Stimulated activated CD4-positive, alpha-beta T cell treated with anti-CD3 and anti-CD28 coated beads, TNF-alpha, amount 100 ng/mL, for 4 hours (primary cell): ENCODE results near the gene FXYD4.
"Not testable (repeated sequence)": the region's sequence is repeated elsewhere in the genome, so short reads cannot be mapped to it uniquely, and the experiment has no call there.

Experiments
- DNase-seq, 3 experiments: peaks; one replicate each; pipeline ENCODE4 v3.0.0-alpha.2; 2020; ENCODE audit warnings: low read depth in 3 of 3

The FXYD4 gene

GRCh38 chr10:43417950-43418768 is 46.7 kb downstream of the FXYD4 start:
- no peak for DNase-seq

DNA sequence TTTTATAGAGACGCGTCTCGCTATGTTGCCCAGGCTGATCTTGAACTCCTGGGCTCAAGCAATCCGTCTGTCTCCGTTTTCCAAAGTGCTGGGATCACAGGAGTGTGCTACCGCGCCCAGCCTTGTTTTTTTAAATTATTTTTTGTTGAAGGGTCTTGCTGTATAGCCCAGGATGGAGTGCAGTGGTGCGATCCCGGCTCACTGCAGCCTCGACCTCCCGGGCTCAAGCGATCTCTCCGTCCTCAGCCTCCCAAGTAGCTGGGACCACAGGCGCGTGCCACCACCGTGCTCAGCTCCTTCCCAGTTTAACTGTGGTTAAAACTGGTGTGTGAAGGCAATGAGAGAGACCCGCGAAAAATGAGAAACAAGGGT is 48.5 kb downstream of the FXYD4 start:
- no peak for DNase-seq

DNA sequence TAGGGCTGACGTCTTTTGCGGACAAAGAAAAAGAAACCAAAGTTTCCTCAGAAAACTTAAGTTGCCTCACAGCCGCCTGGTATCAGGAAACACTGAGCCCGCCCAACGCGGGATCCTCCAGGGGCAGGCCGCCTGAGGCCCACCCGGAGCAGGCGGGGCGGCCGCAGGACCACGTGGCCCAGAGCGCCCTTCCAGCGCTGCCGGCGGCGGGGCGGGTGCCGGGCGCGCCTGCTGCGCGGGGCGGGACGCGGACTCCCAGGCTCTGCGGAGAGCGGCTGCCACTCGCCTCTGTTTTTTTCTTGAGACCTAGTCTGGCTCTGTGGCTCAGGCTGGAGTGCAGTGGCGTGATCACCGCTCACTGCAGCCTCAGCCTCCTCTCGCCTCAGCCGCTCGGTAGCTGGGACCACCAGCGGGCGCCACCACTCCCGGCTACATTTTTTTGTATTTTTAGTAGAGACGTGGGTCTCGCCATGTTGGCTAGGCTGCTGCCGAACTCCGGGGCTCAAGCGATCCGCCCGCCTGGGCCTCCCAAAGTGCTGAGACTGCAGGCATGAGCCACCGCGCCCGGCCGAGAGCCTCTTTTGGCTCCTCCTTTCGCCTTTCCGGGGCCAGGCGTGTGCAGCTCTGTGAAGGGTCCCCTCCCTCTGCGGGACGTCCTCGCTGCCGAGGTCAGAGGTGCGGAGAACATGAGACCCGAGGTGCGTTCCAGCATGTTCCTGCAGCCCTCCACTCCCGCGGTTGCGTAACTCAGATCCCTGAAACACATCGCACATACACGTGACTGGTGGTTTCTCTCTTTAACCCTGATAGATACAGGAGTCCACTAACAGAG is 49.1 kb downstream of the FXYD4 start:
- DNase-seq: peak; percentile 54 to 64 (median 54)

GRCh38 chr10:43421201-43421507 is 49.7 kb downstream of the FXYD4 start:
- no peak for DNase-seq

- no peak for DNase-seq
Measured at GRCh38 chr10:43421519-43421918, 50.1 kb downstream of the FXYD4 start.

DNA sequence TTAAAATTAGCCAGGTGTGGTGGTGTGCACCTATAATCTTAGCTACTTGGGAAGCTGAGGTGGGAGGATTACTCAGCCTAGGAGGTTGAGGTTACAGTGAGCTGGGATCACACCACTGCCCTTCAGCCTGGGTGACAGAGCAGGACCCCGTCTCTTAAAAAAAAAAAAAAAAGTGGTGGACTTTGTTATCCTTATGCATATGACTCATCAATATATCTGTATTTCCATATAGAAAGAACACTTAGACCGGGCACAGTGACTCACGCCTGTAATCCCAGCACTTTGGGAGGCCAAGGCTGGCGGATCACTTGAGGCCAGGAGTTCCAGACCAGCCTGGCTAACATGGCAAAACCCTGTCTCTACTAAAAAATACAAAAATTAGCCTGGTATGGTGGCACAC is 50.5 kb downstream of the FXYD4 start:
- DNase-seq: not testable (repeated sequence)

GRCh38 chr10:43424416-43424815 is 53.0 kb downstream of the FXYD4 start:
- no peak for DNase-seq
